Kidney (tissue), 14 donors: Measurements from ENCODE around the gene ANGPTL4. TPM values are rescaled to one million over a fixed set of nuclear protein-coding genes. Genes with fewer than 3 reads are reported as not detected.

Experiments
- DNase-seq, 5 donors: peaks; one replicate each; pipeline ENCODE4 v3.0.0-alpha.2; 2013 to 2020
- FAIRE-seq: peaks from 2 replicates; lab custom pipeline; 2012; peaks lifted over from hg19 to GRCh38; lab: Jason Lieb, UNC
- H3K27ac ChIP-seq, 2 donors: one replicate each; pipeline ENCODE4 v1.7.0; 2013; ENCODE audit warnings: low read depth in 2 of 2, low read length in 2 of 2, inconsistent platforms in 1 of 2
- H3K27me3 ChIP-seq: one replicate; pipeline ENCODE4 v1.7.1; 2013; ENCODE audit warnings: low read length, inconsistent platforms; ENCODE audit not compliant: control insufficient read depth, insufficient read depth
- H3K36me3 ChIP-seq, 3 donors: one replicate each; pipeline versions ENCODE4 v1.7.0 to v1.7.1; 2013; ENCODE audit warnings: low read length in 3 of 3, control low read depth in 1 of 3, inconsistent platforms in 1 of 3; ENCODE audit not compliant: insufficient read depth in 3 of 3, control insufficient read depth in 2 of 3
- H3K4me1 ChIP-seq, 3 donors: one replicate each; pipeline versions ENCODE4 v1.7.0 to v1.7.1; 2013; ENCODE audit warnings: low read length in 3 of 3, inconsistent platforms in 1 of 3, low read depth in 1 of 3; ENCODE audit not compliant: control insufficient read depth in 2 of 3, insufficient read depth in 2 of 3
- H3K4me3 ChIP-seq, 3 donors: one replicate each; pipeline versions ENCODE4 v1.7.0 to v1.8.1; 2013; ENCODE audit warnings: low read length in 3 of 3, control low read depth in 1 of 3, inconsistent platforms in 1 of 3
- H3K9ac ChIP-seq, 3 donors: one replicate each; pipeline versions ENCODE4 v1.7.0 to v1.7.1; 2013; ENCODE audit warnings: low read length in 3 of 3, control low read depth in 1 of 3, inconsistent platforms in 1 of 3
- H3K9me3 ChIP-seq, 3 donors: one replicate each; pipeline versions ENCODE4 v1.7.0 to v1.7.1; 2013; ENCODE audit warnings: low read length in 3 of 3, control low read depth in 1 of 3, inconsistent platforms in 1 of 3; ENCODE audit not compliant: control insufficient read depth in 2 of 3, insufficient read depth in 1 of 3
- CTCF ChIP-seq: IDR thresholded peaks from 3 replicates; pipeline ENCODE4 v1.5.1; 2012; ENCODE audit warnings: mild to moderate bottlenecking, moderate library complexity, borderline replicate concordance; ENCODE audit not compliant: insufficient read depth; ENCODE audit errors: extremely low read depth
- intact Hi-C: fragments of 100-400 bp; cut with DNase I; formaldehyde crosslinking; loops from one replicate; pipeline ENCODE4 v1.11.1; 2022
- polyA plus RNA-seq: library from polyadenylated mRNA; stranded (reverse); fragments of 350-450 nt; fragmentation: Illumina TruSeq; extraction: RNeasy Lipid Tissue Mini Kit (QIAGEN cat#74804); gene quantifications from one replicate; pipeline ENCODE4 v1.2.3, GENCODE V29; 2014; ENCODE audit warnings: low read depth, low replicate concordance; ENCODE audit not compliant: insufficient read depth
- total RNA-seq: library from RNA; stranded (reverse); fragmentation: NEBNext Ultra II Directional; extraction: Animal tissue kit (Norgen Biotek cat#: 25700); gene quantifications from one replicate; pipeline ENCODE4 v1.2.1, GENCODE V29; 2021
- donor health status: control.
- donor health status: control.
- donor health status: control.
- donor health status: control.
- donor health status: control.
- donor health status: DM: yes; HTN: yes; CAD: no.
- donor health status: Normal renal cell carcinoma (clear cell type).

The ANGPTL4 gene
- total and polyA plus RNA-seq, 2 donors from 2014 or later = 7.2 to 40.3 TPM

GRCh38 chr19:8386990-8387389, 23.0 kb downstream of the ANGPTL4 start:
- Histone ChIP-seq H3K36me3 (no peaks in the 10 kb centered on the region), H3K27me3 (no peaks in the 10 kb centered on the region), H3K4me3 (no peak overlapping the region), H3K9ac (no peak overlapping the region), H3K4me1 (peaks cover 0 to 12% (median 9%) of the 10 kb centered on the region in 3 donors), H3K27ac (no peak overlapping the region), H3K9me3 (no peaks in the 10 kb centered on the region)
- intact Hi-C loops = no loop called here
- FAIRE-seq = no peak
- no peak for TF ChIP-seq CTCF
- DNase-seq = no peak

GRCh38 chr19:8387688-8388611, 24.0 kb downstream of the ANGPTL4 start:
- H3K9me3 ChIP-seq = no peaks in the 10 kb centered on the region
- H3K27me3 ChIP-seq = no peaks in the 10 kb centered on the region
- intact Hi-C loops = no loop called here
- H3K4me1 ChIP-seq = peaks cover 0 to 19% (median 14%) of the 10 kb centered on the region in 3 donors
- FAIRE-seq (no peak), DNase-seq (no peak)
- H3K36me3 ChIP-seq = no peaks in the 10 kb centered on the region
- H3K4me3 ChIP-seq = no peak overlapping the region
- no peak overlapping the region for H3K27ac ChIP-seq
- no peak for TF ChIP-seq CTCF
- no peak overlapping the region for H3K9ac ChIP-seq

GRCh38 chr19:8388612-8388958, 24.6 kb downstream of the ANGPTL4 start:
- Histone ChIP-seq H3K27me3 (no peaks in the 10 kb centered on the region), H3K36me3 (no peaks in the 10 kb centered on the region), H3K4me1 (peaks cover 0 to 25% (median 14%) of the 10 kb centered on the region in 3 donors), H3K9me3 (no peaks in the 10 kb centered on the region), H3K4me3 (no peak overlapping the region), H3K9ac (no peak overlapping the region), H3K27ac (no peak overlapping the region)
- intact Hi-C loops = no loop called here
- no peak for TF ChIP-seq CTCF
- DNase-seq = no peak
- no peak for FAIRE-seq
